HL-60 (cell line): Measurements from ENCODE around the gene ITGAD.
"Not testable (repeated sequence)": the region's sequence is repeated elsewhere in the genome, so short reads cannot be mapped to it uniquely, and the experiment has no call there.

Experiments used
- DNase-seq, 2 experiments: peaks; one replicate each; pipeline ENCODE4 v3.0.0-alpha.2; 2010 to 2020; ENCODE audit warnings: low read depth in 1 of 2, low spot score in 1 of 2
- H3K27ac ChIP-seq: fragments of 250-450 bp; sonication (Bioruptor Pico); replicated peaks from 2 replicates; pipeline ENCODE4 v1.5.1; 2020; ENCODE audit warnings: mild to moderate bottlenecking, moderate library complexity
- H3K27me3 ChIP-seq: fragments of 250-450 bp; sonication (Bioruptor Pico); 2 replicates; pipeline ENCODE4 v1.5.1; 2021; ENCODE audit warnings: mild to moderate bottlenecking, moderate library complexity; ENCODE audit not compliant: insufficient read depth, poor library complexity, severe bottlenecking
- H3K4me3 ChIP-seq: replicated peaks from 2 replicates; pipeline ENCODE4 v1.5.1; 2011; ENCODE audit warnings: mild to moderate bottlenecking, control low read depth, low read length; ENCODE audit not compliant: insufficient read depth
- GABPA ChIP-seq: IDR thresholded peaks from 2 replicates; pipeline ENCODE4 v1.6.1; 2012; ENCODE audit warnings: low read depth
- POLR2AphosphoS5 ChIP-seq: IDR thresholded peaks from 2 replicates; pipeline ENCODE4 v1.6.1; 2012; ENCODE audit warnings: low read depth
- SPI1 ChIP-seq: IDR thresholded peaks from 2 replicates; pipeline ENCODE4 v1.6.1; 2012; ENCODE audit warnings: low read depth, mild to moderate bottlenecking, borderline replicate concordance
- TF ChIP-seq, protein P1 (sequence below): IDR thresholded peaks from 2 replicates; pipeline ENCODE4 v1.6.1; 2012; ENCODE audit warnings: low read depth; ENCODE audit not compliant: insufficient replicate concordance
- TF ChIP-seq, protein P2 (sequence below): IDR thresholded peaks from one replicate; pipeline ENCODE4 v1.5.1; 2011; ENCODE audit warnings: low read length, control low read depth, inconsistent platforms; ENCODE audit not compliant: insufficient read depth

The ITGAD gene

DNA sequence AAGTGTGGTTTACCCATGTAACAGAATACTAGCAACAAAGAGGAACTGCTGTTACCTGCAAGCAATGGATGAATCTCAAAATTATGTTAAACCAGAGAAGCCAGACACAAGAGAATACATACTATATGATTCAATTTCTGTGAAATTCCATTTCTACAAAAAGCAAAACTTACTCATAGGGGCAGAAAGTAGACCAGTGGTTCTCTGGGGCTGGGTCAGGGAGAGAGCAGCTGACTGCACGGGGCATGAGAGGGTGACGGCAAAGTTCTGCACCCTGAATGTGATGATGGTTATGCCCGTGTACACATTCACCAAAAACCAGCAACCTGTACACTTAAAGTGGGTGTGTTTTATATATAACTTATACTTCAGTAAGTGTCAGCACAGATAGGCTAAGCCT is 46.4 kb downstream of the ITGAD start:
- Histone ChIP-seq H3K27me3 (no peaks in the 10 kb centered on the region), H3K27ac (no peak overlapping the region), H3K4me3 (no peak overlapping the region)
- DNase-seq = no peak
- TF ChIP-seq SPI1 (peak; percentile 38; the same call in 1 of the 2 replicates), POLR2AphosphoS5 (no peak)

DNA sequence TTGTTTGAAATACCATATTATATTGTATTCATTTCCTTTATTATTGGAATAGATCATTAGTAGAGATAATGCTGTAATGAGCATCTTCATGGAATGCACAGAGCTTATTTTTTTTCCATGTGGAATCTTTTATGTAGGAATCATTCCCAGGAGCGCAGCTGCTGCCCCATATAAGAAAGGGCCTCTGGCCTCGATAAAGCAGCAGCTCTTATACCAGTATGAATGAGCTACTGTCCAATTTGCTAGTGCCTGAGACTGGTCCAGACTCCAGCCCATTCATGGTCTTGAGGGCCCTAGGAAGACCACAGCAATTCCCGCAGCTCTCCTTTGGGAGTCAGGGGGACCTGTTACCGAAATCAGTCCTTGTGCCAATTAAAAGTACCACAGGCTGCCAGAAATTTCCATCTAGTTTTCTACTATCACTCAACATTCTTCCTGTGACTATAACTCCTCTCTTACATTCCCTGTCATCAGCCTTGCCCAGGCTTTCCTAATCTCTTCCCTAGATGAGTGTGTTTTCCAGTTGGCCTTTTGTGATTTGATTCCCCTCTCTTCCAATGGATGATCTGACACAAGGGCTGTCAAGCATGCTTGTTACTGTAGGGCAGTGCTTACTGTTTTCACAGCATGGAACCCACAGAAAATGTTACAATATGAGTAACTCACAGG is 47.5 kb downstream of the ITGAD start:
- no peak for TF ChIP-seq GABPA
- TF ChIP-seq, protein P1, sequence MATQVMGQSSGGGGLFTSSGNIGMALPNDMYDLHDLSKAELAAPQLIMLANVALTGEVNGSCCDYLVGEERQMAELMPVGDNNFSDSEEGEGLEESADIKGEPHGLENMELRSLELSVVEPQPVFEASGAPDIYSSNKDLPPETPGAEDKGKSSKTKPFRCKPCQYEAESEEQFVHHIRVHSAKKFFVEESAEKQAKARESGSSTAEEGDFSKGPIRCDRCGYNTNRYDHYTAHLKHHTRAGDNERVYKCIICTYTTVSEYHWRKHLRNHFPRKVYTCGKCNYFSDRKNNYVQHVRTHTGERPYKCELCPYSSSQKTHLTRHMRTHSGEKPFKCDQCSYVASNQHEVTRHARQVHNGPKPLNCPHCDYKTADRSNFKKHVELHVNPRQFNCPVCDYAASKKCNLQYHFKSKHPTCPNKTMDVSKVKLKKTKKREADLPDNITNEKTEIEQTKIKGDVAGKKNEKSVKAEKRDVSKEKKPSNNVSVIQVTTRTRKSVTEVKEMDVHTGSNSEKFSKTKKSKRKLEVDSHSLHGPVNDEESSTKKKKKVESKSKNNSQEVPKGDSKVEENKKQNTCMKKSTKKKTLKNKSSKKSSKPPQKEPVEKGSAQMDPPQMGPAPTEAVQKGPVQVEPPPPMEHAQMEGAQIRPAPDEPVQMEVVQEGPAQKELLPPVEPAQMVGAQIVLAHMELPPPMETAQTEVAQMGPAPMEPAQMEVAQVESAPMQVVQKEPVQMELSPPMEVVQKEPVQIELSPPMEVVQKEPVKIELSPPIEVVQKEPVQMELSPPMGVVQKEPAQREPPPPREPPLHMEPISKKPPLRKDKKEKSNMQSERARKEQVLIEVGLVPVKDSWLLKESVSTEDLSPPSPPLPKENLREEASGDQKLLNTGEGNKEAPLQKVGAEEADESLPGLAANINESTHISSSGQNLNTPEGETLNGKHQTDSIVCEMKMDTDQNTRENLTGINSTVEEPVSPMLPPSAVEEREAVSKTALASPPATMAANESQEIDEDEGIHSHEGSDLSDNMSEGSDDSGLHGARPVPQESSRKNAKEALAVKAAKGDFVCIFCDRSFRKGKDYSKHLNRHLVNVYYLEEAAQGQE = no peak
- TF ChIP-seq SPI1 = no peak
- TF ChIP-seq POLR2AphosphoS5 = no peak
- TF ChIP-seq, protein P2, sequence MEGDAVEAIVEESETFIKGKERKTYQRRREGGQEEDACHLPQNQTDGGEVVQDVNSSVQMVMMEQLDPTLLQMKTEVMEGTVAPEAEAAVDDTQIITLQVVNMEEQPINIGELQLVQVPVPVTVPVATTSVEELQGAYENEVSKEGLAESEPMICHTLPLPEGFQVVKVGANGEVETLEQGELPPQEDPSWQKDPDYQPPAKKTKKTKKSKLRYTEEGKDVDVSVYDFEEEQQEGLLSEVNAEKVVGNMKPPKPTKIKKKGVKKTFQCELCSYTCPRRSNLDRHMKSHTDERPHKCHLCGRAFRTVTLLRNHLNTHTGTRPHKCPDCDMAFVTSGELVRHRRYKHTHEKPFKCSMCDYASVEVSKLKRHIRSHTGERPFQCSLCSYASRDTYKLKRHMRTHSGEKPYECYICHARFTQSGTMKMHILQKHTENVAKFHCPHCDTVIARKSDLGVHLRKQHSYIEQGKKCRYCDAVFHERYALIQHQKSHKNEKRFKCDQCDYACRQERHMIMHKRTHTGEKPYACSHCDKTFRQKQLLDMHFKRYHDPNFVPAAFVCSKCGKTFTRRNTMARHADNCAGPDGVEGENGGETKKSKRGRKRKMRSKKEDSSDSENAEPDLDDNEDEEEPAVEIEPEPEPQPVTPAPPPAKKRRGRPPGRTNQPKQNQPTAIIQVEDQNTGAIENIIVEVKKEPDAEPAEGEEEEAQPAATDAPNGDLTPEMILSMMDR = no peak
- DNase-seq = no peak
- Histone ChIP-seq H3K27ac (no peak overlapping the region), H3K27me3 (no peaks in the 10 kb centered on the region), H3K4me3 (no peak overlapping the region)

DNA sequence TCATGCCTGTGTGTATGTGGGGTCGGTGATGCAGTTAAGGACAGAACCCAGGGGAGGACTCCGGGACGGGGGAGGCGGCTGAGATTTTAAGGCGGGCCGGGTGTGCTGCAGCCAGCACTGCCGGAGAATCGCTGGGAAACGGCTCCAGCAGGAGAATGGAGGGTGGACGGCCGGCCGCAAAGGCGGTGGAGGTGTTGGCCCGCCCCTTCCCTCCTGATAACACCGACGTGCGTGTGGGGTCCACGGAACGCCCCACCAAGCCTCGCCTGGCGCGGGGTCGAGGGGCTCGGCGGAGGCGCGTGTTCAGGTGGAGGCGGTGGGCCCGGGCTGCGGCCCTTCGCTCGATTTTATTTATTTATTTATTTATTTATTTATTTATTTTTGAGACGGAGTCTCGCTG is 48.8 kb downstream of the ITGAD start:
- Histone ChIP-seq H3K27ac (no peak overlapping the region), H3K4me3 (peak overlapping the region; percentile 72; the same call in 1 of the 2 replicates), H3K27me3 (no peaks in the 10 kb centered on the region)
- TF ChIP-seq SPI1 (no peak), POLR2AphosphoS5 (no peak)
- TF ChIP-seq, protein P1 = no peak
- no peak for DNase-seq

DNA sequence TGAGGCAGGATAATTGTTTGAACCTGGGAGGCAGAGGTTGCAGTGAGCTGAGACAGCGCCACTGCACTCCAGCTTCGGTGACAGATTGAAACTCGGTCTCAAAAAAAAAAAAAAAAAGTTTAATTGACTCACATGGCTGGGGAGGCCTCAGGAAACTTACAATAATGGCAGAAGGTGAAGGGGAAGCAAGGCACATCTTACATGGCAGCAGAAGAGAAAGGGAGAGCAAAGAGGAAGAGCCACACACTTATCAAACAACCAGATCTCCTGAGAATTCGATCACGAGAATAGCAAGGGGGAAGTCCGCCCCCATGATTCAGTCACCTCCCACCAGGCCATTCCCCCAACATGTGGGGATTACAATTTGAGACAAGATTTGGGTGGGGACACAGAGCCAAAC is 52.8 kb downstream of the ITGAD start:
- H3K4me3 ChIP-seq, H3K27ac ChIP-seq, H3K27me3 ChIP-seq, DNase-seq: not testable (repeated sequence)

DNA sequence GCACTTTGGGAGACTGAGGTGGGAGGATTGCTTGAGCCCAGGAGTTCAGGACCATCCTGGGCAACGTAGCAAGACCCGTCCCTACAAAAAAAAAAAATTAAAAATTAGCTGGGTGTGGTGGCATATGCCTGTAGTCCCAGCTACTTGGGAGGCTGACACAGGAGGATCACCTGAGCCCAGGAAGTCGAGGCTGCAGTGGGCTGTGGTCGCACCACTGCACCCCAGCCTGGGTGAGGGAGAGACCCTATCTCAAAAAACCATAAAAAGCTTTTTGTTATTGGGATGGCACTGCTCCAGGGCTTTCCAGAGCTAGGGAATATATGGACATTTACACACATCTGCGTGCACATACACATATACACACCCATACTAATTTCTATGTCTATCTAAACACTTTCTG is 58.1 kb downstream of the ITGAD start:
- Histone ChIP-seq H3K27me3 (no peaks in the 10 kb centered on the region), H3K27ac (no peak overlapping the region), H3K4me3 (no peak overlapping the region)
- TF ChIP-seq SPI1 (no peak), POLR2AphosphoS5 (no peak), GABPA (no peak)
- TF ChIP-seq, protein P2 = no peak
- TF ChIP-seq, protein P1 = no peak
- no peak for DNase-seq
